Lower lobe of right lung (tissue), 2 donors: ENCODE measurements around the gene MRPS30. TPM values are rescaled to one million over a fixed set of nuclear protein-coding genes. Genes with fewer than 3 reads are reported as not detected.
A peak's percentile ranks its signal among the peaks of the same experiment; 100 is the strongest.
"Not testable (repeated sequence)": the region's sequence is repeated elsewhere in the genome, so short reads cannot be mapped to it uniquely, and the experiment has no call there.

Experiments
- ATAC-seq, 2 donors: fragments of 200-7000 bp; cut with Tn5 transposase; one replicate each; pipeline ENCODE4 v1.9.1; 2020 to 2022; ENCODE audit warnings: mild to moderate bottlenecking in 2 of 2, moderate library complexity in 2 of 2
- DNase-seq: peaks from one replicate; pipeline ENCODE4 v3.0.0-alpha.2; 2020
- H3K27ac ChIP-seq: fragments of 200-600 bp; one replicate; pipeline ENCODE4 v1.8.0; 2022
- H3K27me3 ChIP-seq: fragments of 200-600 bp; one replicate; pipeline ENCODE4 v1.8.0; 2022; ENCODE audit warnings: low read depth
- H3K36me3 ChIP-seq: fragments of 200-600 bp; one replicate; pipeline ENCODE4 v1.8.0; 2022; ENCODE audit warnings: mild to moderate bottlenecking
- H3K4me1 ChIP-seq: fragments of 200-600 bp; one replicate; pipeline ENCODE4 v1.8.0; 2022
- H3K4me3 ChIP-seq: fragments of 200-600 bp; one replicate; pipeline ENCODE4 v1.8.0; 2022; ENCODE audit warnings: mild to moderate bottlenecking
- H3K9me3 ChIP-seq: fragments of 200-600 bp; one replicate; pipeline ENCODE4 v1.8.0; 2022
- intact Hi-C: fragments of 100-400 bp; cut with DNase I; formaldehyde crosslinking; loops from one replicate; pipeline ENCODE4 v1.11.0; 2022
- total RNA-seq: library from RNA; stranded (reverse); fragmentation: NEBNext Ultra II Directional; extraction: Animal tissue kit (Norgen Biotek cat#: 25700); gene quantifications from one replicate; pipeline ENCODE4 v1.2.1, GENCODE V29; 2021
- TF ChIP-seq, protein P1 (sequence below): fragments of 200-600 bp; IDR thresholded peaks from one replicate; pipeline ENCODE4 v1.8.0; 2022; ENCODE audit warnings: antibody characterized with exemption, mild to moderate bottlenecking
- donor health status: DM: no; HTN: yes; CAD: no; lungs with severe emphysema.

Gene MRPS30
- total RNA-seq, 1 donor from 2014 or later, result 39.9 TPM

DNA sequence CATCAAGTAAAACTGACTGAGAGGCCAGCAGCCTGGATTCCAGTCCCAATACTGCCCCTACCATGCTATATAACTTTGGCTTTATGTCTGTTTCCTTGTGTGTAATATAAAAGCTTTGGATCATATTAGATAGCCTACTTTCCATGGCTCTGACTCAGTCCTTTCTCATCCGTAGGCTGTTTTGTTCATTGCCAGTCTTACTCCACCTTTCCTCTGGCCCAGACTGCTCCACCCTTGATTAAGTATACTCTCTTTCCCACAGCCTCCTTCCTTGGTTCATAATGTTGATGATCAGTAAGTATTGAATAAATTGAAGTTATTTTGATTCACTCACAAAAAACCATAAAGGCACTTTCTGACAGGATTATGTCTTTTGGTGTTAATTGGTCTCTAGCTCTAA lies 1.5 kb upstream of the MRPS30 start:
- DNase-seq (no peak), ATAC-seq (no peak)
- peaks cover 11% of the 10 kb centered on the region for H3K36me3 ChIP-seq
- no peaks in the 10 kb centered on the region for H3K9me3 ChIP-seq
- intact Hi-C loops, result no loop called here
- no peaks in the 10 kb centered on the region for H3K27me3 ChIP-seq
- no peak overlapping the region for H3K4me3 ChIP-seq
- TF ChIP-seq, protein P1, sequence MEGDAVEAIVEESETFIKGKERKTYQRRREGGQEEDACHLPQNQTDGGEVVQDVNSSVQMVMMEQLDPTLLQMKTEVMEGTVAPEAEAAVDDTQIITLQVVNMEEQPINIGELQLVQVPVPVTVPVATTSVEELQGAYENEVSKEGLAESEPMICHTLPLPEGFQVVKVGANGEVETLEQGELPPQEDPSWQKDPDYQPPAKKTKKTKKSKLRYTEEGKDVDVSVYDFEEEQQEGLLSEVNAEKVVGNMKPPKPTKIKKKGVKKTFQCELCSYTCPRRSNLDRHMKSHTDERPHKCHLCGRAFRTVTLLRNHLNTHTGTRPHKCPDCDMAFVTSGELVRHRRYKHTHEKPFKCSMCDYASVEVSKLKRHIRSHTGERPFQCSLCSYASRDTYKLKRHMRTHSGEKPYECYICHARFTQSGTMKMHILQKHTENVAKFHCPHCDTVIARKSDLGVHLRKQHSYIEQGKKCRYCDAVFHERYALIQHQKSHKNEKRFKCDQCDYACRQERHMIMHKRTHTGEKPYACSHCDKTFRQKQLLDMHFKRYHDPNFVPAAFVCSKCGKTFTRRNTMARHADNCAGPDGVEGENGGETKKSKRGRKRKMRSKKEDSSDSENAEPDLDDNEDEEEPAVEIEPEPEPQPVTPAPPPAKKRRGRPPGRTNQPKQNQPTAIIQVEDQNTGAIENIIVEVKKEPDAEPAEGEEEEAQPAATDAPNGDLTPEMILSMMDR, result no peak
- no peak overlapping the region for H3K27ac ChIP-seq
- H3K4me1 ChIP-seq, result peaks cover 23% of the 10 kb centered on the region

DNA sequence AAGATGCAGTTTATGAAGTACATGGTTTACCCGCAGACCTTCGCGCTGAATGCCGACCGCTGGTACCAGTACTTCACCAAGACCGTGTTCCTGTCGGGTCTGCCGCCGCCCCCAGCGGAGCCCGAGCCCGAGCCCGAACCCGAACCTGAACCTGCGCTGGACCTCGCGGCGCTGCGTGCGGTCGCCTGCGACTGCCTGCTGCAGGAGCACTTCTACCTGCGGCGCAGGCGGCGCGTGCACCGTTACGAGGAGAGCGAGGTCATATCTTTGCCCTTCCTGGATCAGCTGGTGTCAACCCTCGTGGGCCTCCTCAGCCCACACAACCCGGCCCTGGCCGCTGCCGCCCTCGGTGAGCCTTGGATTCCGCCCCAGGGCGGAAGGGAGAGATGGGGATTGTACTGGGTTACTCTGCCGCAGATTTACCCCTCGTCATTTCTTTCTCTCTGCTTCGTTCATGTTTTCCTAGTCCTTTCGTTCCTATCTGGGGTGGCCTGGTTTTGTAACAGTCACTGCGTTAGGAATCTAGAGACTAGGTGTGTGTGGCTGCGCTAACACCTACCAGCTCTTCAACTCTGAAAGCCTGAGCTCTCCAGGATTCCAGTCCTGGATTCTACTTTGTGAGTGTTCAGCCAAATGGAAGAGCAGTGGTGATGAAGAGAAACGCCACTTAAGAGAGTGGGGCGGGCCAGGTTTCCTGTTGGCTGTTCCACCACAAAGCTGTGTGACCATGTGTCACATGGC lies 638 bp downstream of the MRPS30 start:
- DNase-seq (peak; percentile 67), ATAC-seq (peak; percentile 72 to 78)
- peak overlapping the region; percentile 91 for H3K27ac ChIP-seq
- H3K9me3 ChIP-seq, result no peaks in the 10 kb centered on the region
- H3K4me1 ChIP-seq, result peaks cover 23% of the 10 kb centered on the region
- TF ChIP-seq, protein P1, result no peak
- peaks cover 32% of the 10 kb centered on the region for H3K36me3 ChIP-seq
- intact Hi-C loops, result no loop called here
- peak overlapping the region; percentile 93 for H3K4me3 ChIP-seq
- no peaks in the 10 kb centered on the region for H3K27me3 ChIP-seq

GRCh38 chr5:44809956-44810420 lies 1.2 kb downstream of the MRPS30 start:
- H3K4me3 ChIP-seq, result peak overlapping the region; percentile 93
- no peaks in the 10 kb centered on the region for H3K27me3 ChIP-seq
- H3K36me3 ChIP-seq, result peaks cover 38% of the 10 kb centered on the region
- peaks cover 23% of the 10 kb centered on the region for H3K4me1 ChIP-seq
- no peak for ATAC-seq
- peak overlapping the region; percentile 91 for H3K27ac ChIP-seq
- DNase-seq, result no peak
- intact Hi-C loops, result no loop called here
- no peaks in the 10 kb centered on the region for H3K9me3 ChIP-seq
- TF ChIP-seq, protein P1, result no peak

DNA sequence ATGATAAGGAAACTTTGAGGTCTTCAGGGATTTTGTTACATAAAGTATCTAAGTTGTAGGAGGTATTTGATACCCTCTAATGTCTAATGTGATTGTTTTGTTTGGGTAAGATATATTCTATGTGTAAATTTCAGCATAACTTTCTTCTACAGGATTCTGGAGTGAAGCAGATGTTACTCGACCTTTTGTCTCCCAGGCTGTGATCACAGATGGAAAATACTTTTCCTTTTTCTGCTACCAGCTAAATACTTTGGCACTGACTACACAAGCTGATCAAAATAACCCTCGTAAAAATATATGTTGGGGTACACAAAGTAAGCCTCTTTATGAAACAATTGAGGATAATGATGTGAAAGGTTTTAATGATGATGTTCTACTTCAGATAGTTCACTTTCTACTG lies 6.0 kb downstream of the MRPS30 start:
- Histone ChIP-seq H3K27me3 (no peaks in the 10 kb centered on the region), H3K9me3 (no peaks in the 10 kb centered on the region), H3K36me3 (peaks cover 85% of the 10 kb centered on the region), H3K27ac (no peak overlapping the region), H3K4me3 (no peak overlapping the region), H3K4me1 (peaks cover 14% of the 10 kb centered on the region)
- intact Hi-C loops, result no loop called here
- TF ChIP-seq, protein P1, result no peak
- no peak for DNase-seq
- no peak for ATAC-seq

DNA sequence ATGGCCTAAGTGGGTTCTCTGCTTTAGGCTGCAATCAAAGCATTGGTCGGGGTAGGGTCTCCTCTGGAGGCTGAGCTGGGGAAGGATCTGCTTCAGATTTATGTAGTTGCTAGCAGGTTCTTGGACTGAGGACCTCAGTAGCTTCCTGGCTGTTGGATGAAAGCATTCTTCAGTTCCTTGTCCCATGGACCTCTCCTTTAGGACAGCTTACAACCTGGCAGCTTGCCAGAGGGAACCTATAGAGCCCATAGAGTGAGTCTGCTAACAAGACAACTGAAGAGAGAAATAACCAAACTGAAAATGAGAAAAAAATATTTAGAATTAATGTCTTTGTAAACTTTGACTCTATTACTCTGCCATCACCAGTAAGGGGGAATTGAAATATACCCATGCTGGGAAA lies 12.4 kb downstream of the MRPS30 start:
- Histone ChIP-seq H3K4me1 (no peaks in the 10 kb centered on the region), H3K9me3 (no peaks in the 10 kb centered on the region), H3K27me3 (no peaks in the 10 kb centered on the region), H3K36me3 (peaks cover 38% of the 10 kb centered on the region), H3K4me3 (no peak overlapping the region), H3K27ac (no peak overlapping the region)
- no peak for DNase-seq
- ATAC-seq, result no peak
- intact Hi-C loops, result no loop called here
- TF ChIP-seq, protein P1, result no peak

GRCh38 chr5:44824662-44825061 lies 15.9 kb downstream of the MRPS30 start:
- intact Hi-C loops, H3K4me3 ChIP-seq, H3K27ac ChIP-seq, H3K9me3 ChIP-seq, H3K36me3 ChIP-seq, DNase-seq, ATAC-seq, H3K27me3 ChIP-seq, H3K4me1 ChIP-seq: not testable (repeated sequence)
